NCI-H82 treated with DMSO at 0.1 percent for 48 hours (cell line): ENCODE results near the gene HOXD1.

Source experiments
- DNase-seq: peaks from one replicate; lab custom pipeline; 2025; ENCODE audit not compliant: unreplicated experiment; lab: John Stamatoyannopoulos, UW

HOXD1 gene

GRCh38 chr2:176152350-176153181 lies 35.9 kb upstream of the HOXD1 start:
- no peak for DNase-seq

DNA sequence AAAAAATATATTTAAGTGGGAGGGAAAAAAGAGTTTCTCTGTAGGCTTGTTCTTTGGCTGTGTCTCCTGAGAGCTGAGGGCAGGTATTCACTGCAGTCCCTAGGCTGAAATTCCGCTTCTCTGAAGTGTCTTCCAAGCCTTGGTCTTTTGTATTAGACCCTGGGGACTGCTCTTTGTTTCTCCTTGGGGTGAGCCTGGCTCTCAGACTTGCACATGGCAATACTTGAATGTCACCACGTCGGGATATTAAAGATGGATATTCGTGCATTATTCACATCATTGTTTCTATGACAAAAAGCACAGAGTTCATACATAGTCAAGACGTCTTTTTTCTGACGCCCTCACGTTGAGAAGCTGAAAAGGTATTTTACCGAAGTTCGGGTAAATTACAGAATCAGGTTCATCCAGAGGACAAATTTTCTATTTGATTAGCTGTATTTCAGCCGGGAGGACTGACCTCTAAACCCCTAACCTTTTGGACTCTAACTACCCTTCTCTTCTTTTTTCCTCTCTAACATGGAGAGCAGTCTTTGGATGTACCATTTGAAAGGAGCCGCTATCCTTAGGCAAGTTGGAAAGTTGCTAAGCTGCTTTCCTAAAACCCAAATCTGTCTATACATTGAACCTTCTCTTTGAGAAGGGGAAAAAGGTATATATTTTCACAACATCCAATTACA lies 33.8 kb upstream of the HOXD1 start:
- DNase-seq, result no peak

- DNase-seq, result no peak
These were observed 33.0 kb upstream of the HOXD1 start for GRCh38 chr2:176155356-176156044.

- no peak for DNase-seq
These were observed 32.1 kb upstream of the HOXD1 start for GRCh38 chr2:176156301-176156806.

GRCh38 chr2:176156807-176157498 lies 31.5 kb upstream of the HOXD1 start, which contains the start of gene HOXD3:
HOXD3 (plus strand) TSS chr2:176157307; CDS start chr2:176169115, 11,808 bp downstream.
- DNase-seq, result no peak

DNA sequence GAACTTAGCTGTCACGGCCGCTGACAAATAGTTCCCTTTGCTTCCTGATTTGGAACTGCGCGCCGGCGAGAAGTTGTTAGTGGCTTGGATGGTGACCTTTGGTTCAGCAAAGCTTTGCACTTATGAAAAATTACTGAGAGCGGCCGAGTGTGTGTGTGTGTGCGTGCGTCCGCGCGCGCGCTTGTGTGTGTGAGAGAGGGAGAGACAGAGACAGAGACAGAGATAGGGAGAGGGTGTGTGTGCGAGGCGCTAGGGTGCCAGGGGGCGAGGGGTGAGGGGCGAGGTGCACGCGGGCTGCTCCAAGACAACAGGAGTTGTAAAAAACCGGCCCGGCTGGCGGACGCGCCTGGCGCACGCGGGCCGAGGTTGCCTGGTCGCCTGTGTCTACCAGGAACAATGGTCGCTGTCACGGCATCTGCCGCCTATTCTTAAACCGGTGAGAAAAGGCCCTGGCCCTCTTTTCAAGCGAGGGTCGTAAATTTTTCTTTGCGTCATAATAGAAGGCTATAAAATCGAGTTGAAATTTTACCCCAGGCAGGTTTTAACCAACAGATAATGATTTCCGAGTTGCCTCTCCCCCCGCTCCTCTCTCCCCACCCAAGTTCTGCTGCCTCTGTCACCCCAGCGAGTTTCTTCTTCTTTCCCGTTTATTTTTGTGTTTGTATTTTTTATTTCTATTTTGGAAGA lies 30.8 kb upstream of the HOXD1 start:
- no peak for DNase-seq

DNA sequence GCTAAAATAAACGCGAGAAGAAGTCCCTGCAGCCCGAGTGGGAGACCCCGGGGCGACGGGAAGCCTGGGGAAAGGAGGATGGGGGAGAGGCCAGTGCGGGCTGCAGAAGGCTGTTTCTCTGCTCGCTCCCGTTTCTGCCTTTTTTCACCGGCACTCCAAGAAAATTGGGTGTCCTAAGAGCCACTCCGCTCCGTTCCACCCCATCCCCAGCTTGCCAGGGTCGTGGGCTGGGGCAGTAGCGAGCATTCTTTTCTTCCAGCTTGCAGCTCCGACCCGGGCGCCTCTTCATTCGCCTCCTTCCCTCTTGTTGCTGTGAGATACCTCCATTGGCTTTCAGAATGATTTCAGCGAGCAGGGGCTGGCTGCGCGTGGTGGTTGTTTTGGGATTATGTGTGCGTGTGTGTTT lies 30.3 kb upstream of the HOXD1 start:
- DNase-seq, result no peak

- peak; percentile 70 for DNase-seq
These were observed 29.4 kb upstream of the HOXD1 start for GRCh38 chr2:176158855-176159662.

DNA sequence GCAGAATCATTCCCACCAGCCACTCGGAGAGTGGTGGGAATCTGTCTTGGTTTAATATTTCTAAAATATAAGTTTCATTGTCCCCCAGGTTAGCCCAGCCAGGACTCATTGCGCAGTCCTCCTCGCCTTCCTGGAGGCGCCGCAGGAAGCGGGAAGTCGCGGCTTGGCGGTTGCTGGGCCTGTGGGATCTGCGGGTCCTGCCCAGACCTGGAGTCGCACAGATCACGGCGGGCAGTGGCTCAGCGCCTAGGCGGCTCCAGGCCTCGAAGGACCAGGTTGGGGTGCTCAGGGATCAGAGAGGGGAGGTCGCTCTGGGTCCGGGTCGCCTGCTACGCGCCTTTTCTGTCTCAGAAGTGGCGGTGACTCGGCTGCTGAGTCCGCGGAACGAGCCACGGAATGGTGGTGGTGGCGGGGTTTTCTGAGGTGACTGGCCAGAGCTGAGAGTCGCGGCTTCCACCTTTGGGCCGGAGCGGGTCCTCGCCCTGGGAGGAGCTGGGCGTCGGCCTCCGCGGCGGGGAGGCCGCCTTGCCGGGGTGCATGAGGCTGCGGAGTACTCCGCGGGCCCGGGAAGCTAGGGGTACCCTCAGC lies 28.7 kb upstream of the HOXD1 start:
- no peak for DNase-seq

GRCh38 chr2:176160251-176160985 lies 28.1 kb upstream of the HOXD1 start:
- DNase-seq, result no peak

- DNase-seq, result no peak
These were observed 27.3 kb upstream of the HOXD1 start for GRCh38 chr2:176160986-176161824.

GRCh38 chr2:176161825-176162626 lies 26.4 kb upstream of the HOXD1 start:
- DNase-seq, result peak; percentile 60

DNA sequence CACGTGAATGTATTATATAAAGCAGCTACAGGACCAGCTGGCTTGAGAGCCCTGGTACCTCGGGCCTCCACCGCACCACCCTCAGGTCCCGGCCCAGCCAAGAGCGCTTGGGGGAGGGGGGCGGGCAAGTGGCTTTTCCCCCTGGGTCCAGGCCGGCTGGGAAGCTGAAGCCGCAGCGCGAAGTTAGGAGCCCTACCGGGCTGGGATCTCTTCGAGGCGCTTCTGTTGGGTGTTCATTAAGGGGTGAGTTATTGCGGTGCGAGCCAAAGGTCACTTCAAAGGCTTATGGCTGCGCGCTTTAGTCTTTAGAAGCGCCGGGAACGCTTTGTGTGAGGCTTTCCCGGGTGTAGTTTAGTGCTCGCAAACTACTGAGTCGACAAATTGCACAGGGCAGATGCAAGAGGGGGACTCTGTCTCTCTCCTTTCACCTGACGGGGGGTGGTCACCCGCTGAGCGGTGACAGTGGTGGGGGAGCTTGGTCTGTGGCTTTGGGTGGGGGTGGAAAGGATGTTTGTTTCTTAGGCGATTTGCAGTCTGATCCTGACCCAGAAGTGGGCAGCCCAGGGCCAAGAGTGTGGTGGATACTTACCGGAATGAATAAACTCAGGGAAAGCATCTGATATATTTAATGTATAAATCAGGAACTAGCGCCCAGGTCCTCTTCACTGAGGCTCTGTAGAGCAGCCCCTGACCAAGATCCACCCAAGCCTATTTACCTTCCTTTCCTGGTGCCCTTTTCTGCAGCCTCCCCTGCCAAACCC lies 25.4 kb upstream of the HOXD1 start:
- no peak for DNase-seq

DNA sequence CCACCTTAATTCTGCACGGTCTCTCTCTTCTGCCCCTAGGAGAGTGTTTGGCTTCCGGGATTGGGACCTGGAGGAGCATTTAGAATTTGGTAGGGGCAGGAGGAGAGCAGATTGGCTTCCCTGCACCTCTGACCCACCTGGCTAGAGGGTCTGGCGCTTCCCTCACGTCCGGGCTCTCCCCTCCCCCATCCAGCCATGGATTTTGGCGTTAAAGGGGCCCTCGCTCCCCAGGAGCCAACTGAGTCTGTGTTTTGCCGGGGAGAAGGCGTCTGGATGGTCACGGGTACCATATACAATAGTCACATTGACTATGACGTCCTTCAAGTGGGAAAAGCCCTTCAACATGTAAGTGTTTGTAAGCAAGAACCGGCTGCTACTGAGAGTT lies 24.8 kb upstream of the HOXD1 start:
- DNase-seq, result no peak

DNA sequence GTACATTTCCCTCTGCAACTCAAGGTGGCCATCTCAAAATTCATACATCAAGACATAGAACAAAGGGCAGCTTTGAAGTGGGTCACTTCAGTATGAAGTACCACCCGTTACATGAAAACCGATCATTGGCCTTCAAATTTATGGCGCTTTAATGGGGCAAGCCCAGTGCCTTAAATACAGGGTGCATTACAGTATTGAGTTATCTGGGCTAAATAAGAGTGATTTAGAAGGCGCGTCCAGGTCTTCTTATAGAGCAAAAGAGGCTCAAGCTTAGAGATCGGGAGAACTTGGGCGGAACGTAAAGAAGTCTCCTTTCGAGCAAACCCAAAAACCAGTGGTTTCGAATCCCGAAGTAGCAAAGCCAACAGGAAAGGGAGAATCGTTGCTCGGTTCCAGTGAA lies 24.3 kb upstream of the HOXD1 start:
- DNase-seq, result no peak
